HG03521 (cell line): ENCODE measurements around the gene HSPA8.

Experiments used
- ATAC-seq: cut with Tn5 transposase; IDR thresholded peaks from one replicate; pipeline ENCODE4 v1.9.1; 2021; ENCODE audit warnings: mild to moderate bottlenecking, moderate library complexity; ENCODE audit not compliant: unreplicated experiment

Gene HSPA8

DNA sequence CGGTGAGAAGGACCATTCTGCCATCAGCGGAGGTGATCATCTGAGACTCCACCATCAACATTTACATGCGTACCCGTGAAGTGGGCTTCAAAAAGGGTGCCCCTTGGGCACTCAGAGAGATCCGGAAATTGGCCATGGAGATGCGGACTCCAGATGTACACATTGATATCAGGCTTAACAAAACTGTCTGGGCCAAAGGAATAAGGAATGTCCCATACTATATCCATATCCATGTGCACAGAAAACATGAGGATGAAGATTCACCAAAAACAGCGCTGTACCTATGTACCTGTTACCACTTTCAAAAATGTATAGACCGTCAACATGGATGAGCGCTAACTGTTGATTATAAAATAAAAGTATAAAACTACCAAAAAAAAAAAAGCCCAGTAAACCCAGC, 10.8 kb downstream of the HSPA8 start:
- ATAC-seq = no peak

DNA sequence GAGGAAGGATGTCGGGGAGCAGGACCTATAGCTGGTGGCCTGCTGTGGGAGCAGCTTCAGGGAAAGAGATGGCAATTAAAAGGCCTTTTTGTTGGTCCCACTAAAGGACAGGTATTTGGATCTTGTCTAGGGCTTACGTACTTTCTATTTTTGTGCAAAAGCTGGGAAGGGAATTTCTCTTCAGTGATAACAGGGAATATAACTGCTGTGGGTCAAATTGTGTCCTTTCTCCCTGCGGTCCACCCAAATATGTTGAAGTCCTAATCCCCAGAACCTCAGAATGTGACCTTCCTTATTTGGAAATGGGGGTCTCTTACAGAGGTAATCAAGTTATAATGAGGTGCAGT, 14.0 kb downstream of the HSPA8 start:
- ATAC-seq = no peak

DNA sequence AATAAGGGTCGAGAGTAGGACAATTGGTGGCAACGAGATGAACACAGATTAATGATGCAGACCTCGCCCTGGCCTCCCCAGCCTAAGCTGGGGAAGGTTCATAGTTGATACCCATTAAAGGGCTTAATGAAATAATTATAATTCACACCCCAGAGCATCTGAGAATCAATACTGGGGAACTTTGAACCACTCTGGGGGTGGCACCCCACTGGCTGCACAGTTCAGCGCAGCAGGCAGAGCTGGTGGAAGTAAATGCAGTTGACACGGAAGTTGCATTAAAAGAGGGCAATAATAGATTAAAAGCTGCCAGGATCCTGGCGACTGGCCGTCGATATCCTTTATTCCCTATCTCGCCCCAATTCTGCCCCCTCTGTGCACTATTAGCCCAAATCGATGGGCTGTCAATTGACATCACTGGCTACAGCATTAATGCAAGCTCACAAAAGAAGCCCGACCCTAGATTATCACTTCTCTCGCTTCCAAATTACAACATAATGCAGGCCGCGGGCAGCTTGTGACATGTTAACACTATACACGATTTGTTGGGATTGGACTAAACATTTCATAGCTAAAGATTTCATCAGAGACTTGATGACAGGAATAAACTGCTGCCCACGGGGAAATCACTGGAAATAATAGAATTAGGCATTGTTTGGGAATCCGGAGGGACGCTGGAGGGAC, 14.5 kb downstream of the HSPA8 start:
- ATAC-seq = no peak

DNA sequence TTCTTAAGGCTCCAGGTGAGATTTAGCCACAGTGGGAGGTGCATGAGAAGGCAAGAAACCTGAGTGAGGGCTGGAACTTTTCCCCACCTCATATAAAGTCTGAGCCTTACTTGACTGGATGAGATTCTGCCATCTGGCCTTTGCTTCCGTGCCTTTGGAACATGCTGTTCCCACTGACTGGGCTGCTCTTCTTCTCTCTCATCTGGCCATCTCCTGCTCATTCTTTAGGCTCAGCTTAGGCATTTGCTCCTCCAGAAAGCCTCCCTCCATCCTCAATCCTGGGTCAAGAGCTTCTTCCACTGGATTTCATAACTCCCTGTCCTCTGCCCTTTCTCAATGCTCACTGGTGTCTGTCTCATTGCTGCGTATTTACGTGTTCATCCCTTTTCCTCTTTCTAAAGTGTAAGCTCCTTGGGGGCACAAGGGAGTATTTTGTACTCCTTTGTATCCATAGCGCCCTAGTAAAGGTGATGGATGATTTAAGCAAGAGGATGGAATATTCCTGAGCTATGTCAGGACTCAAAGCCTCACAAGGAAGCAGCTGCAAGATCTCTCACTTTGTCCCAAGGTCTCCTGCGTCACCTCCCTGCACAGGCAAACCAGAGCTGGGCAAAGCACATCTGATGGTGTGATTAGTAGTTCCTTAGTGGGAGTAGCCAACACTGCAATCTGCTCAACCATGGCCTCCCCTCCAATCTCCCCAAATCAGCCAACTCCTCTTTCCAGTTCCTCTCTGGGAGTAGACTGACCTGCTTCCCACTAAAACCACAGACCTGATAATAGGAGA, 15.3 kb downstream of the HSPA8 start:
- no peak for ATAC-seq

DNA sequence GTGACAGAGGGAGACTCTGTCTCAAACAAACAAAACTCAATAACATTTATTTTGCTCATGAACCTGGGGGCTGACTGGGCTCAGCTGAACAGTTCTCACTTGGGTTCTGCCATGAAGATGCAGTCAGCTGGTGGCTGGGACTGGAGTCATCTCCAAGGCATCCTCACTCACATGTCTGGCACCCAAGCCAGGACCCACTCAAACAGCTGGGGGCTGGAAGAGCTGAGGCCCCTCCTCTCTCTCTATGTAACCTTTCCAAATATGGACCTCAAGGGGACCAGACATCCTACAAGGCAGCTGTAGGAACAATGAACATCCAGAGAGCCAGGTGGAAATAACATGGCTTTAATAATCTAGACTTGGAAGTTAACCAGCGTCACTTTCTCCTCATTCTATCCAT, 16.8 kb downstream of the HSPA8 start:
- no peak for ATAC-seq

DNA sequence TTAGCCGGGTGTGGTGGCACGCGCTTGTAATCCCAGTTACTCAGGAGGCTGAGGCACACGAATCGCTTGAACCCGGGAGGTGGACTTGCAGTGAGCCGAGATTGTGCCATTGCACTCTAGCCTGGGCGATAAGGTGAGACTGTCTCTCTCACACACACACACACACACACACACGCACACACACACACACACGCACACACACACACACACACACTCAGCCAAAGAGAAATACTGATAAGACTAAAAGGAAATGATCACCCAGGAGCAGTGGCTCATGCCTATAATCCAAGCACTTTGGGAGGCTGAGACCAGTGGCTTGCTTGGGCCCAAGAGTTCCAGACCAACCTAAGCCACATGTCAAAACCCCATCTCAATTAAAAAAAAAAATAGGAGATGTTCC, 20.8 kb downstream of the HSPA8 start:
- ATAC-seq = no peak

DNA sequence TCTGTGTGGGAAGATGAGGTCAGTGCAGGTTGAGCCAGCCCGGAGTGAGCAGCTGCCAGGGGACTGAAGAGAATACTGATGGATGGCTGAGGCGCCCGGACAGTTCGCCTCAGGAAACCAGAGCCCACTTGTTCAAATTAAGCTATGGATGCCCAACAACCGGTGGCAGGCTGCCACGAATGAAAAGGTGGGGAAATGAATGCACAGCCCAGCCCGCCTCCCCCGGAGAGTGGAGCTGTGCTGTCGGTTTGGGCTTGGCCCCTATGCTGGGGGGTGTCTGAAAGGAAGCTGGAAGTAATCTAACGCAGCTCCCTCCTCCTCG, 21.9 kb downstream of the HSPA8 start:
- no peak for ATAC-seq

DNA sequence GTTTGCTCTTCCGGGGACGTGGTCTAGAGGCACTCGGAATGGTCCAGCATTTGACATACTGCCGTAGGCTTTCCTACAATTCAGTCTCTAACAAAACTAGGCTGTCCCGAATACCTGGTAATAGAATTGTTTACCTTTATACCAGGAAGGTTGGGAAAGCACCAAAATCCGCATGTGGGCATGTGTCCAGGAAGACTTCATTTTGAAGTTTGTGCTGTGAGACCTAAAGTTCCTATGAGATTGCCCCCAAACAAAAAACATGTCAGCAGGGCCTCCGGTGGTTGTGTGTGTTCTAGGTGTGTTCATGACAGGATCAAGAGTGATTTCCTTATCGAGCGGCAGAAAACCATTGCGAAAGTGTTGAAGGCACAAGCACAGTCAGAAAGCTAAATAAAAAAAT, 26.1 kb downstream of the HSPA8 start:
- ATAC-seq = no peak

DNA sequence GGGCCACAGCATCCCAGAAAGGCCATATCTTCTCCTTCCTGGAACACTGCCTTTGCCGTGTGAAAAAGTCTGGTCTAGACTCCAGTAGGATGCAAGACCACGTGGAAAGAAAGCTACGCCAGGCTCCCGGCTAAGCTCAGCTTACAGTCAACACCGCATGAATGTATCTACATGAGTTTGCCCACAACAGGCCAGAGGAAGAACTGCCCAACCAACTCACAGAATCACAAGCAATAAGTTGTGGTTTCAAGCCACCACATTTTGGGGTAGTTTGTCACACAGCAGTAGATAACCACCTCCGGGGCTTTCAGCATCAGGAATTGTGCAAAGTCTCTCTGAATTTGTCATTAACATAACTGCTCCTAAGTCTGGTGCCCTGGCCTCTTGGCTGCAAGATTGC, 27.3 kb downstream of the HSPA8 start:
- ATAC-seq = no peak

DNA sequence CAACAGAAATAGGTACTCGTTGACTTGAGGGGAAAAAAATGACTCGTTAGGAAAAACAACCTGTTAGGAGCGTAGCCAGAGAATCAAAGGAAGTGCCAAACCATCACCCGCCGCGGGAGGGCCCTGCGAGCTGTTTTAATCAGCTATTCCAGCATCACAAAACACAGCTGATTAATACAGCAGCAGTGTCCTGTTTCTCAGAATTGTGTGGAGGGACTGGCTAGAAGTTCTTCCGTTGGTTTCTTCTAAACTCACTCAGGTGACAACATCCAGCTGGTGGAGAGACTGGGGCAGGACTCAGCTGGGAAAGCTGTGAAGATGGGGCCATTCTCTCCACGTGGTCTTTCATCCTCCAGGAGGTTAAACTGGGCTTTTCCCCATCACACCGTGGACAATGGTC, 28.0 kb downstream of the HSPA8 start:
- ATAC-seq = no peak

DNA sequence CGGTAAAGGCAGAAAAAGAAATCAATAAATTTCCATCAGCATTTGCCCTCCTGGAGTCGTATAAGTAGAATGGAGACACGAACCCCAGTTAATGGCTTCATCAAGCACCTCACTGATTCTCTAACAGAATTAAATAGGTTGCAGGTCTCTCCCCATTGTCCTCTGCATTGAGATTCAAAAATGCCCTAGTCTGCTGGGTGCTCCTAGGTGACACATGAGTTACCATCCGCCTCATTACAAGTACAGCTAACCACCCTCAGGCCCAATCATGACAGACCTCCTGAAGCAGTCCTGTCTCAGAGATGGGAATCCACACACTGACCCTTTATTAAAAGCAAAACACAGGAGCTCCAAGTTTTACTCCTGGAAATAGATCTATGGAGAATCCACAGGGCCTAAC, 31.4 kb downstream of the HSPA8 start:
- no peak for ATAC-seq

DNA sequence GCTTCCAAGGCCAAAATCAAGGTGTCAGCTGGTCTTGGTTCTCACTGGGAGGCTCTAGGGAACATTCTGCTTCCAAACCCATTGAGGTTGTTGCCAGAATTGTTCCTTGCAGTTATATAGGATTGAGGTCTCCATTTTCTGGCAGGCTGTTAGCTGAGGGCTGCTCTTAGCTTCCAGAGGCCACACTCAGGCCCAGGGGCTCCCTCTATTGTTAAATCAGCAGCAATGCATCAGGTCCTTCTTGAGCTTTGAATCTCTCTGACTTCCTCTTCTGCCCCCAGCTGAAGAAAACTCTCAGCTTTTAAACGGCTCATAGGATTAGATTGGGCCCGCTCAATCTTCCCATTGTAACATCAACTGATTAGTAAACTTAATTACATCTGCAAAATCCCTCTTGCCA, 41.0 kb downstream of the HSPA8 start:
- ATAC-seq = no peak

DNA sequence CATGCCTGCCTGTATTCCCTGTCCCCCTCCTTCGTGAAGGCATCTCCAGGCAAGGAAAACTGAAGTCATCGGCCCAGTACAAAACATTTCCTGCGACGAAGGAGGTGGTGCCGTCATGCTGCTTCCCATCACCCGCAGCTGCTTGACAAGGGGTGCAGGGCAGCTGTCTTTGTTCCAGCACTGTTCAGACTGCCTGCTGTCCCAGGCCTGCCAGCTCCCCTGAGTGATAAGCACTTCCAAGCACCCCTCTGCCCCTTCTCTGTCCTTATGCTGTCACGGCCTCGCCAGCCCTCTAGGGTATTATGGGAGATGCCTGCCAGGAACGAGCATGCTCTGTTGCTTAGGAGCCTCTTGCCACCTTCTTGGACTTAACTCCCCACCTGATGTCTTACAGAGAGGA, 43.2 kb downstream of the HSPA8 start:
- no peak for ATAC-seq

DNA sequence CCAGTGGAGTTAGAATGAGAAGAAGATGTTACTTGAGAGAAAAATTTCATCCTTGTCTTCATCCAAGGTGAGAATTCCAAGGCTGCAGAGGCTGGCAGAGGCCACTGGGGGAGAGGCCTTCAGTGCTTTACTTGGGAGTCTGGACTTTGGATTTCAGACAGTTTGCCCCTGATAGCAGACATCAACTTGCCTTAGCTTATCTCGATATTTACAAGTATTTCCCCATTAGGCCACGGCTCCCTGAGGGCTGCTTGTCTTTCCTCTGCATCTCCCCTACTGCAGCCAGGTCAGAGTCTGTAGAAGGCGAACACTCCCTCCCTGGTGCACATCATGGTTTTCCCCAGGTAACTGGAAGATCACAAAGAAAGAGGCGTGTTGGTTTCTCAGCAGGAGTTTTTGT, 50.4 kb downstream of the HSPA8 start:
- no peak for ATAC-seq
